Skeletal muscle tissue (tissue), 4 donors: ENCODE results near the gene USP46. TPM values are rescaled to one million over a fixed set of nuclear protein-coding genes. Genes with fewer than 3 reads are reported as not detected.

Experiments used
- H3K27ac ChIP-seq: one replicate; pipeline ENCODE4 v1.7.0; 2013; ENCODE audit warnings: mild to moderate bottlenecking, low read depth, low read length, inconsistent platforms
- H3K27me3 ChIP-seq, 3 donors: one replicate each; pipeline ENCODE4 v1.7.0; 2013; ENCODE audit warnings: low read length in 3 of 3; ENCODE audit not compliant: control insufficient read depth in 3 of 3, insufficient read depth in 3 of 3
- H3K36me3 ChIP-seq, 3 donors: one replicate each; pipeline ENCODE4 v1.7.0; 2013; ENCODE audit warnings: low read length in 3 of 3; ENCODE audit not compliant: control insufficient read depth in 3 of 3, insufficient read depth in 3 of 3
- H3K4me1 ChIP-seq, 3 donors: one replicate each; pipeline ENCODE4 v1.7.0; 2013; ENCODE audit warnings: low read length in 3 of 3, mild to moderate bottlenecking in 3 of 3; ENCODE audit not compliant: control insufficient read depth in 3 of 3, insufficient read depth in 3 of 3
- H3K4me3 ChIP-seq, 3 donors: one replicate each; pipeline ENCODE4 v1.7.0; 2013; ENCODE audit warnings: low read length in 3 of 3
- H3K9ac ChIP-seq, 3 donors: one replicate each; pipeline ENCODE4 v1.7.0; 2013; ENCODE audit warnings: low read length in 3 of 3, mild to moderate bottlenecking in 3 of 3, moderate library complexity in 2 of 3, low read depth in 1 of 3
- H3K9me3 ChIP-seq, 3 donors: one replicate each; pipeline ENCODE4 v1.7.0; 2013; ENCODE audit warnings: low read length in 3 of 3; ENCODE audit not compliant: control insufficient read depth in 3 of 3
- total RNA-seq: library from RNA; depleted of rRNA; stranded (reverse); fragments of >200 nt; gene quantifications from one replicate; pipeline ENCODE4 v1.2.3, GENCODE V29; 2014
- donor health status: Osteomylitis.

The USP46 gene
- total RNA-seq, 1 donor from 2014 or later, result 16.7 TPM

- Histone ChIP-seq H3K27me3 (no peaks in the 10 kb centered on the region), H3K9ac (no peak overlapping the region), H3K9me3 (no peaks in the 10 kb centered on the region), H3K4me1 (no peaks in the 10 kb centered on the region), H3K27ac (no peak overlapping the region), H3K36me3 (no peaks in the 10 kb centered on the region), H3K4me3 (no peak overlapping the region)
These were observed 79.4 kb downstream of the USP46 start for GRCh38 chr4:52579602-52580272.

GRCh38 chr4:52578951-52579350 lies 80.2 kb downstream of the USP46 start:
- no peaks in the 10 kb centered on the region for H3K27me3 ChIP-seq
- H3K4me3 ChIP-seq, result no peak overlapping the region
- no peaks in the 10 kb centered on the region for H3K9me3 ChIP-seq
- no peak overlapping the region for H3K9ac ChIP-seq
- no peak overlapping the region for H3K27ac ChIP-seq
- no peaks in the 10 kb centered on the region for H3K4me1 ChIP-seq
- H3K36me3 ChIP-seq, result no peaks in the 10 kb centered on the region

GRCh38 chr4:52577624-52577962 lies 81.5 kb downstream of the USP46 start:
- H3K4me1 ChIP-seq, result no peaks in the 10 kb centered on the region
- no peak overlapping the region for H3K27ac ChIP-seq
- H3K9ac ChIP-seq, result no peak overlapping the region
- H3K27me3 ChIP-seq, result no peaks in the 10 kb centered on the region
- no peaks in the 10 kb centered on the region for H3K36me3 ChIP-seq
- no peak overlapping the region for H3K4me3 ChIP-seq
- no peaks in the 10 kb centered on the region for H3K9me3 ChIP-seq

GRCh38 chr4:52576961-52577623 lies 82.0 kb downstream of the USP46 start:
- H3K4me3 ChIP-seq, result no peak overlapping the region
- no peaks in the 10 kb centered on the region for H3K36me3 ChIP-seq
- H3K27me3 ChIP-seq, result no peaks in the 10 kb centered on the region
- H3K9me3 ChIP-seq, result no peaks in the 10 kb centered on the region
- H3K4me1 ChIP-seq, result no peaks in the 10 kb centered on the region
- H3K27ac ChIP-seq, result no peak overlapping the region
- H3K9ac ChIP-seq, result no peak overlapping the region

GRCh38 chr4:52576326-52576725 lies 82.8 kb downstream of the USP46 start:
- H3K4me1 ChIP-seq, result no peaks in the 10 kb centered on the region
- H3K9me3 ChIP-seq, result no peaks in the 10 kb centered on the region
- no peaks in the 10 kb centered on the region for H3K36me3 ChIP-seq
- no peaks in the 10 kb centered on the region for H3K27me3 ChIP-seq
- H3K9ac ChIP-seq, result no peak overlapping the region
- no peak overlapping the region for H3K4me3 ChIP-seq
- H3K27ac ChIP-seq, result no peak overlapping the region

- no peak overlapping the region for H3K9ac ChIP-seq
- no peak overlapping the region for H3K4me3 ChIP-seq
- H3K36me3 ChIP-seq, result no peaks in the 10 kb centered on the region
- no peaks in the 10 kb centered on the region for H3K4me1 ChIP-seq
- no peaks in the 10 kb centered on the region for H3K27me3 ChIP-seq
- no peaks in the 10 kb centered on the region for H3K9me3 ChIP-seq
- no peak overlapping the region for H3K27ac ChIP-seq
These were observed 83.7 kb downstream of the USP46 start for GRCh38 chr4:52575406-52575805.

GRCh38 chr4:52574036-52574435 lies 85.1 kb downstream of the USP46 start:
- no peaks in the 10 kb centered on the region for H3K9me3 ChIP-seq
- no peak overlapping the region for H3K4me3 ChIP-seq
- no peak overlapping the region for H3K27ac ChIP-seq
- no peaks in the 10 kb centered on the region for H3K4me1 ChIP-seq
- no peaks in the 10 kb centered on the region for H3K27me3 ChIP-seq
- H3K36me3 ChIP-seq, result no peaks in the 10 kb centered on the region
- H3K9ac ChIP-seq, result no peak overlapping the region

- Histone ChIP-seq H3K4me1 (no peaks in the 10 kb centered on the region), H3K9me3 (no peaks in the 10 kb centered on the region), H3K36me3 (no peaks in the 10 kb centered on the region), H3K27me3 (no peaks in the 10 kb centered on the region), H3K4me3 (no peak overlapping the region), H3K9ac (no peak overlapping the region), H3K27ac (no peak overlapping the region)
These were observed 85.5 kb downstream of the USP46 start for GRCh38 chr4:52573551-52573950.

- Histone ChIP-seq H3K36me3 (no peaks in the 10 kb centered on the region), H3K27ac (no peak overlapping the region), H3K9me3 (no peaks in the 10 kb centered on the region), H3K9ac (no peak overlapping the region), H3K4me1 (no peaks in the 10 kb centered on the region), H3K4me3 (no peak overlapping the region), H3K27me3 (no peaks in the 10 kb centered on the region)
These were observed 86.1 kb downstream of the USP46 start for GRCh38 chr4:52572936-52573485.

- Histone ChIP-seq H3K27ac (no peak overlapping the region), H3K9me3 (no peaks in the 10 kb centered on the region), H3K4me3 (no peak overlapping the region), H3K9ac (no peak overlapping the region), H3K36me3 (no peaks in the 10 kb centered on the region), H3K4me1 (no peaks in the 10 kb centered on the region), H3K27me3 (no peaks in the 10 kb centered on the region)
These were observed 90.8 kb downstream of the USP46 start for GRCh38 chr4:52568351-52568750.
